Retinal pigment epithelial cell (primary cell): ENCODE results near the gene SLC7A10.

ENCODE experiments used
- DNase-seq: peaks from one replicate; pipeline ENCODE4 v3.0.0-alpha.2; 2010; ENCODE audit warnings: low read depth
- H3K4me3 ChIP-seq: 2 replicates; pipeline ENCODE4 v1.5.1; 2011; ENCODE audit warnings: mild to moderate bottlenecking, low read length, control low read depth, moderate library complexity
- CTCF ChIP-seq: conservative IDR thresholded peaks from 2 replicates; pipeline ENCODE4 v1.5.1; 2011; ENCODE audit warnings: low read depth, low read length, control low read depth, inconsistent platforms

SLC7A10 gene

GRCh38 chr19:33201886-33202545 is 23.6 kb downstream of the SLC7A10 start:
- no peak overlapping the region for H3K4me3 ChIP-seq
- no peak for TF ChIP-seq CTCF

GRCh38 chr19:33201473-33201872 is 24.2 kb downstream of the SLC7A10 start:
- TF ChIP-seq CTCF = no peak
- DNase-seq = no peak
- H3K4me3 ChIP-seq = no peak overlapping the region

More at GRCh38 chr19:33201886-33202545, 23.6 kb downstream of the SLC7A10 start:
- DNase-seq = no peak

- H3K4me3 ChIP-seq = no peak overlapping the region
- DNase-seq = no peak
- no peak for TF ChIP-seq CTCF
Observed at GRCh38 chr19:33199441-33200265, 26.0 kb downstream of the SLC7A10 start.

GRCh38 chr19:33198169-33198568 is 27.5 kb downstream of the SLC7A10 start:
- no peak for DNase-seq
- no peak for TF ChIP-seq CTCF
- H3K4me3 ChIP-seq = no peak overlapping the region

- no peak overlapping the region for H3K4me3 ChIP-seq
- TF ChIP-seq CTCF = no peak
- DNase-seq = no peak
Observed at GRCh38 chr19:33197591-33198000, 28.1 kb downstream of the SLC7A10 start.

- DNase-seq = no peak
- TF ChIP-seq CTCF = no peak
- H3K4me3 ChIP-seq = no peak overlapping the region
Observed at GRCh38 chr19:33196446-33197193, 29.0 kb downstream of the SLC7A10 start.
